ENCODE measurements around the gene CTNND2.
"Not testable (repeated sequence)": the region's sequence is repeated elsewhere in the genome, so short reads cannot be mapped to it uniquely, and the experiment has no call there.

CTNND2 gene

DNA sequence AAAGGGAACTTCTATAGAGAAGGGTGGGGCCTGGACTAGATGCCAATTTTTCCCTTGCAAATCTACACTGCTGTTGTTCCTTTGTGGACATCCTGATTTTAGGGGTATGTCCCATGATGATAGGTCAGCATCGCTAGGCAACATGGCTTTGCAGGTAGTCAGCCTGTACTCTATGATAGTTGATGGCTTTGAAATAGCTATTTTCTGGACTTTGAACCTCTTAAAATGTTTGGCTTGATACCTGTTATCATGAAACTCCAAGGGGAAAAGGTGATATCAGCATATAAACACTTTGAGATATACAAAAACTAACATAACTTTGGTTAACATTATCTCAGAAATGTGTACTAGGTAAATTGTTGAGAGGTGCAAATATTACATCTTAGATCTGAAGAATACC, 533.2 kb downstream of the CTNND2 start:
- no peak for DNase-seq

DNA sequence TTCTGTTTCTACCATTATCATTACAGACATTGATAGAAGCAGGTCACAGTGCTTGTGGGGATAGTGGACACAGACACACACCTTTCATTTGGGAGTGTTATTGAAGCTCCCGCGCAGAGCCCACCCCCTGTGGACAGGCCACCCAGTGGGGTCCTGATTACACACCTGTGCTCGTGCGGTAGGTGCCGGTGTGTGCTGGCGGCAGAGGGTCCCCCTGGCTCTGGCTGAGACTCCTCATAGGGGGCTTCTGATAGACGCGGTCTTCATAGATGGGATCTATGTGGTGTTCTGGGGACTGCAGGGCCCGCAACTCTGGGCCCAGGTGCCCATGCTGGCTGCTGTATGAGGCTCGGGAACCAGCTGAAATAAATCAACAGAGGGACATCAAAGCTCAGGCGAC, 539.7 kb downstream of the CTNND2 start:
- no peak for DNase-seq

DNA sequence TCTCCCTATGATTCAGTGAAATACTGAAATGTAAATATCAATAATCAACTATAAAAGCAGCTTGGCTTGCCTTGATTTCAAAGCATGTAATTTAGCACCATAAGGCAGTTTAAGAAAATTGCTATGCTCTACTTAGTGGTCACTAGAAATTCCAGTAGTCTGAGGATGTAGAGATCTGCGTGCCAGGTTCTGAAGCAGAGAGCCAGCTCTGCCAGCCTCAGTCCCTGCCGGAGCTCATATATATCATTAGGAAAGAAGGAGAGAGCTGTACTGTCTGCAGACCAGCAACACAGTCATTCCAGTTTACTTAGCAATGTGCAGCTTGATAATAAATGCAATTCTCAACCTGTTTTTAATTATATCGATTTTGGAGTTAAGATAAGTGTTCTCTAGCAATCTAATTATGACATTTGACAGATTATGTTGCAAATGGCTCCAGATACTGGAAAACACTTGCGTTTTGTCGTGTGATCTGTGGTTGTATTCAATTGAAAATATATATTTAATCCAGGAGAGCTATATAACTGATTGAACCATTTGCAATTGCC, 540.5 kb downstream of the CTNND2 start:
- DNase-seq: no peak

DNA sequence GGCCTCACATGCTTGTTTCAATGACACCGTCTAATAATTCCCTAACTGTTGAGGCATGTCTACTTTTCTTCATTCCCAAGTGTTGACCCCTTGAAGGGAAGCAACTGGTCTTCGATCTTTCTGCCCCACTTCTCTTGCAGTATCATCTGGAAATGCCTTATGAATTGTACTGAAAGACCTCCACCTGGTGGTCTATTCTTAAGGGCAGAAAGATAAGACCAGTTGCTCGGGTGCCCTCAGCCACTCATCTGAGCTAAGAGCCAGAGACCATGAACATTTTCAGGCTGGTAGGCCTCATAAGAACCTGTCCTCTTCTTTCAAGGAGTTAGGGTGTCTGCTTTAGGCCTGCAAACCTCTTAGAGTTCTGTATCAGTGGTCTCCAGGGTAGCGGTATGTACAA, 542.5 kb downstream of the CTNND2 start:
- no peak for DNase-seq

DNA sequence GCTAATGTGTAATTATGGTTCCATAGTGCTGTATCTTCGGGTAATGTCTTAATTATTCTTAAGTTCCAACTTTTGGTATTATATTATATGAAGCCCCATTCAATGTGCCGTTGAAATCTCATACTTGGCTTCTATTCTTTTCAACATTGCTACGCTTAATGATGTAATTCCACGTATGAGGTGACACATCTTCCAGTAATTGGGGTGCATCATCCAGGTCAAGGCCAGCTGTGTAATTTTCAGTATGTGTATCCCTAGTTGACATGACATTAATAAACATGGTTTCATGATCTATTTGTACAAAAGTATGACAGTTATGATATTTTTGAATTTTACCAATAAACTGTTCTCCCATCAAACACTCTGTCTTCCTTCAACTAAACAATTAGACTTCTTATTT, 546.3 kb downstream of the CTNND2 start:
- no peak for DNase-seq

DNA sequence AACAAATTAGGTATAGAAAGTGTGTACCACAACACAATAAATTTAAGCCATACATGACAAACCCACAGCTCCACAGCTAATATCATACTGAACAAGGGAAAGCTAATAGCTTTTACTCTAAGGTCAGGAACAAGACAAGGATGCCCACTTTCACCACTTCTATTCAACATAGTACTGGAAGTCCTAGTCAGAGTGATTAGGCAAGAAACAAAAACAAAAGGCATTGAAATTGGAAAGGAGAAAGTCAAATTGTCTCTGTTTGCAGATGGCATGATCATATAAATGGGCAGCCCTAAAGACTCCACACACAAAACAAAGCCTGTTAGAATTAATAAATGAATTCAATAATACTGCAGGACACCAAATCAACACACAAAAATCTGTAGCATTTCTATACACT, 548.8 kb downstream of the CTNND2 start:
- DNase-seq: peak; percentile 62

DNA sequence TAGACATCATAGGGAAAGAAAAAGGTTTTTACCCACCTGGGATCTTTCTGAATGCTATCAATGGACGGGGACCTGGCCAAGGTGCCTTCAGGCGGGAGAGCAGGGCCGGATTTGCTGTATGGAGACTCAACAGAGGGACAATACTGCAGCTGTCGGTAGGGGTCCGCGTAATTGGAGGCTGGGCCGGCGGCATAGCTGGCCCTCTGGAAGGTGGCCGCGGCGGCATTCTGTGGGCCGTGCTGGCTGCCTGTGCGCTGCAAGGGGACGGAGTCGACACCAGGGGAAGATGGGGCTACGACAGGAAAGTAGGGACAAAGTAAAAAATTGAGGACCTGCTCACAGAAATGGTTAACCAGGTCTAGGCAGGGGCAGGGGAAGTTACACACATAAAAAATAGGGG, 557.9 kb downstream of the CTNND2 start:
- DNase-seq: no peak

DNA sequence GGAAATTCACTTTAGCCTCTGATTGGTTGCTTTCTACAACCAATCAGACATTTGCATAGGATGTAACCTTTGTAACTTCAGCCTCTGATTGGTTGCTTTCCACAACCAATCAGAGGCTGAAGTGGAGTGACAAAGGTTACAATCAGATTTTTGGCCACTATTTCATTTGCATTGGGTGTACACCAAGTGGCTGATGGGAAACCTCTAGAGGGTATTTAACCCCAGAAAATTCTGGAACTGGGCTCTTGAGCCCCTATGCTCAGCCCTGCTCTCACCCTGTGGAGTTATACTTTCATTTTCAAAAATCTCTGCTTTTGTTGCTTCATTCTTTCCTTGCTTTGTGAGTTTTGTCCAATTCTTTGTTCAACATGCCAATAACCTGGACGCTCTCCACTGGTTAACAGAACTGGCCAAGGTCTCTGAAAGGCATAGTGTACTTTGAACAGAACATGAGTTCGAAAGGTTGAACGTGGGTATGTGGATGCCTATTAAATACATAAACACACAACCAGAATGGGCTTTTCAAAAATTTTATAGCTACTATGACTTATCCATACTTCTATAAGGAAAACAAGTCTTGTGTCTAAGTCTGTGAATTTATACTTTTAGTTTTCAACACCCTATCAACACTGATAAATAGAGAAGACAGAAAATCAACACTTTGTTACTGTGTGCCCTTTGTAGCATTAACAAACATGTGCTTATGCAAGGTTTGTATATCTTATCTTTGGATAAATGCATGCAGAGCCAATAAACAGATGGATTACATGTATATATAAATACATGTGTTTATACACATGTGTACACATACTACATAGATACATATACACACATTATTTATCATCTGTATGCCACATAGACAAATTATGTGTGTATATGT, 568.1 kb downstream of the CTNND2 start:
- DNase-seq: no peak

DNA sequence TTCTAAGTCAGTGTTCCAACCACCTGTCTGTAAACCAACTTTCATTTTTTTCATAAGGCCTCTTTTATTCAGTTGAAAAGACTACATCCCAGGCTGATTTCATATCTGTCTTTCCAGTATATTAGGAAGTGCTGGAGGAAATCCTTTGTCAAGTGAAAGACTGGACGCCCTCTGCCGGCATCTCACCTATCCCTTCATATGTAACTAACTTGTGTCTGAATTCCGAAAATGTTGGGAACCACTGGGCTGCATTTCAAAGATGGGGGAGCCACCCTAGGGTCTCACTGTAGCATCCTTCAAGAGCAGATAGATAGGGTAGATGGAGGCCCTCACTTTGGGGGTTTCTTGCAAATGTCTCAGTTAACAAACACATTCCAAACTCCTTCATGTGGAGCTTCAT, 569.8 kb downstream of the CTNND2 start:
- no peak for DNase-seq

DNA sequence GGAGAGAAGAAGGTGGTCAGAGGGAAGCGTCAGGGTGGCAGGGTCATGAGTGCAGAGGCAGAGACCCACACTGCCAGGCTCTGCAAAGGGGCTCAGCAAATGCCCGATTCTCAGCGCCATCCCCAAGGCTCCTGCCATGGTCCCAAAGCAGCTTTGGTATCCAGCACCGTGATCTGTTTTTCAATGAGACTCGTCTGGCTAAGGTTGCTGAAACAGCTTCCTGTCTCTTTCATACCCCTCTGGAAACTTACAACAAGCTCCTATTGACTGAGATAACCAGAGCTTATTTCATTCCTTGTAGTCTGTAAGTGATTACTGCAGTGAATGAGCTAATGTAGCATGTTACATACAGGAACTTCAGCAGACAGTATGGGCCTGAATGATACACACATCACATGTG, 574.6 kb downstream of the CTNND2 start:
- DNase-seq: peak; percentile 26

DNA sequence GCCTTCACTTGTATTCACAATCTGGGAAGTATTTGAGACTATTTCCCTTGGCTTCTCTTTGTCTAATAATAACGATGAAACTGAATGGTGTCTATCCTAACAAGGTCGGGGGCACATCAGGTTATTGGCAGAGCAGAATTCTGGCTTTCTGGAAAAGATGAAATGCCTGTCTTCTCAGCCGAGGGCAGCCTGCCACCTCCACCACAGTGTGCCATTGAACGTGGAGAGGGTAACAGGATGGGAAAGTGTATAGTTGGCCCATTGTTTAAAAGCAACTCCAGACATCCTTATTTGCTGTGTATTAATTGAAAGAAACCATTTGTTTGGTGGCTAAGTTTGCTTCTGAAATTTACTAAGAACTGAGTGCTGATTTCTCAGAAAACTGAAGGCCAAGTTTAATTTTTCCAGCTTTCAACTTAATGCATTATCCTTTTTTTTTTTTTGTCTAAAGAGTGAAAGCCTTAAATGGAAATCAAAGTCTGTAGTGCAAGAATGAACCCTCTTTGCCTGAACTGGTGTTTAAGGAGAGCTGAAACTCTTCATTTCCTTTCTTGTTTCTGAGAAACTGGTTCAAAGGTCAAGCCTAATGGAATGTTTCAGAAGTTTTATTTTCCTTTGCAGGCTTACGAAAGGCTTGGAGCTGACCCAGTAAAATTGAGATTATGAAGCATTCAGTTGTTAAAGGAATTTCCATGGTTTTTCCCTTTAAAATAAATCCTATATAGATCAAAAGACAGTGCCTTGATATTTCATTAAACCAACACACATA, 579.5 kb downstream of the CTNND2 start:
- peak; percentile 31 for DNase-seq

DNA sequence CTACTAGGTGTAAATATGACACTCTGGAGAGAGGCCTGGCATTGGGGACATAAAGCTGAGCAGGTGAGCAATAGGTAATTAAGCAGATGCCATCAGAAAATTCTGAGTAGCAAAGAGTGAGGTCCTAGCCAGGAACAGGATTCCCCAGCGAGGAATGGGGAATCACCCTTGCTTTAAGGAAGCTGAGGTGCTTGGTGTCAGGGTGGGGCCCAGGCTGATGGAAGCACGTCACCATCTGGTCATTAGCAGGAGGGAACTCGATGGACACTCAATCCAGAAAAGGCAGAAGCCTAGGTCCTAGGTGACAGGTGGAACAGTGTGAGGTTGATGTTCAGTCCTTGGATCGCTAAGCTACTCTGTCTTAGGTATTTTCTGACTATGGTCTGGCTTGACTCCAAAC, 580.5 kb downstream of the CTNND2 start:
- no peak for DNase-seq

DNA sequence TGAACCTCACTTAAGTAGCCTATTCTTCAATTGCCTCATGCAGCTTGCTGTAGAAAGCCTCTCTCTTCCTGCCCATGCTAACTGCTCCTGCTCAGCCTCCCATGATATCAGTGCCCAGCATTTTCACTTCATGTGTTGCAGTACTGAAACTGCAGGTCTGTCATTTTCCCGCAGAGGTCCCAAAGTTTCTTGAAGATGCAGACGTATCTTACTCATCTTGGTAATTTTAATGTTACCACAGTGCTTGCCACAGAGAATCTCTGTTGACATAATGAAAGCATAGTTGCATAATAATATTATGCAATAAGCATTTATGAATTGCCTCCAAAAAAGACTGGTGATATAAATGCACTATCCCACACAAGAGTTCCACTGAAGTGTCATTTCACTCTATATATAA, 582.1 kb downstream of the CTNND2 start:
- DNase-seq: no peak

DNA sequence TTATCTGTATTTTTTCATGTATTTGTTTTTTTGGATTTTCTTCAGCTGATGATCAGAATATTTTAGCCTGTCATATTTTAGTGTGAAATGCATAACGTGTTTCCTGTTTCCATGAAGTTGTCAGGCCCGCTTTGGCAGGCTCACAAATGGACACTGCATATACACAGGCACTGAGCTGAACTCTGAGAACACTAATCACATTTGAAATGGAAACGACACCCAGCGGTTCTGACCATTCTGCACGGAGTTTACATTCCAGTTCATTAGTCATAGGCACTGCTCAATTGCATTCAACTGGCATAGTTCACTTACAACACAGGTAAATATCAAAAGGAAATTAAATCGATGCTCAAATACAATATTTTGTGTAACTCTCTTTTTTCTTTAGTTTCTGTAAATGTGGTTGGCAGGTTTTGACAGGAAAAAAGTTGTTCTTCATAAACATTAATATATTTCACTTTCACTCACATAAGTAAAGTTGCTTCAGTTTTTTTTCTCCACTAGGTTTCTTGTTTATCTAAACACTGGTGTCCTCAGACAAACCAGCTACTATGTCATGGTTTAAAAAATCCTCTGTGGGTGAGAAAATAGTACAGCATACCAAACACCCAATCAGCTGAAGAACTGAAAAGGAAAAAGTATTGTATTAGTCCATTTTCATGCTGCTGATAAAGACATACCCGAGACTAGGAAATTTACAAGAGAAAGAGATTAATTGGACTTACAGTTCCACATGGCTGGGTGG, 584.2 kb downstream of the CTNND2 start:
- DNase-seq: no peak

DNA sequence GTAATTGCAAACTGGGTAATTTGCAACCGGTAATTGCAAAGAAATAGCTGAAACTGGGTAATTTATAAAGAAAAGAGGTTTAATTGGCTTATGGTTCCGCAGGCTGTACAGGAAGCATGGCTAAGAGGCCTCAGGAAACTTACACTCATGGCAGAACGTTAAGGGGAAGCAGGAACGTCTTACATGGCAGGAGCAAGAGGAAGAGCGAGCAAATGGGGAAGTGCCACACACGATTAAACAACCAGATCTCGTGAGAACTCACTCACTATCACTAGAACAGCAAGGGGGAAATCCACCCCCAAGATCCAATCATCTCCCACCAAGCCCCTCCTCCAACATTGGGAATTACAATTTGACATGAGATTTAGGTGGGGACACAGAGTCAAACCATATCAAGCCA, 590.6 kb downstream of the CTNND2 start:
- DNase-seq: not testable (repeated sequence)

DNA sequence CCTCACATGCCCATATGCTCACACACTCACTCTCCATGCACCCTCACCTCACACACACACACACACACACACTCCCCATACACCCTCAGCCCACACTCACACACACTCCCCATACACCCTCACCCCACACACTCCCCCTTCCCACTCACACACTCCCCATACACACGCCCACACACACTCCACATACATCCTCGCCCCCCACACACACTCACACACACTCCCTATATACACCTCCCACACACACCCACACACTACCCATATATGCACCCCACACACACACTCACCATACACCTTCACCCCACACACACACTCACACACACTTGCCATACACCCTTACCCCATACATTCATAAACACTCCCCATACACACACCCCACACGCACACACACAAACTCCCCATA, 592.5 kb downstream of the CTNND2 start:
- no peak for DNase-seq

DNA sequence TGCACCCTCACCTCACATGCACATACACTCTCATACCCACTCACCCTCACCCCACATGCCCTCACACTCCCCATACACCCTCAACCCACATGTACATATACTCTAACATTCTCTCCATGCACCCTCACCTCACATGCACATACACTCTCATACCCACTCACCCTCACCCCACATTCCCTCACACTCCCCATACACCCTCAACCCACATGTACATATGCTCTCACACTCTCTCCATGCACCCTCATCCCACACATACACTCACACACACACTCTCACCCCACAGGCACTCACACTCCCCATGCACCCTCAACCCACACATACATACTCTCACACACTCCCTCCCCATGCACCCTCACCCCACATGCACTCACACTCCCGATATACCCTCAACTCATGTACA, 593.0 kb downstream of the CTNND2 start:
- no peak for DNase-seq

DNA sequence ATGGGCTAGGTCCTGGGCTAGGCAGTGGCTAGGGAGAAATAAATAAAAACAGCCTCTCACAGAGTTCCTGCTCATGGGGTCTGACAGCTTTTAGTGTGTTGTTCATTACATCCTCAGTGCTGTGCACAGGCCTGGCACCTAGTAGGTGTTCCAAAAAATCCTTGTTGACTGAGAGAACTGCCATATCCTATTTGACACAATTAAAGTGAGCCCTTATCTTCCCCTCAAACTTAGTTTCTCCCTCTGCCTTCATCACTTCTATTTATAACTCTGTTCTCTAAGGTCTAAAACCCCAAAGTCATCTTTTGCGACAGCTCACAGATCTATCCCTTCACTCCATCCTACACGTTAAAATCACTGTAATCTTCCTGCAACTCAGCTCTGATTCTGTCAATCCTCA, 594.1 kb downstream of the CTNND2 start:
- DNase-seq: no peak

DNA sequence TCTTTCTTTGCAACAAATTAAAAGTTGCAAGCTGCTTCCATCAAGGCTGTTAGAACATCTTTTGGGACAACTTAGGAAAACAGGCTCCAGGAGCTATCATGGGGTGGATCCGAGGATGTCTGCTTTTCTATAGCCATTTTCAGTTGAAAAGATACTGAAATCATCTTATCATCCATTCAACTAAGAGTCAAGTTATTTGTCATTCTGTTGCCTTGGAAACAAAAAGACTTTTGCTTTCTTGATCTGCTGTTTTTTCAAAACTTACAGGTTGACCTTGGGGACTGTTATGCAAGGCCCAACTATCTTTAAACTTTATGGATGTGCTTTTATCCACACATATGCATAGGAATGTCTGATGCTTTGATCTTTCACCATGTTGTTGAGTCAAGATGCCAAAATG, 597.9 kb downstream of the CTNND2 start:
- no peak for DNase-seq

DNA sequence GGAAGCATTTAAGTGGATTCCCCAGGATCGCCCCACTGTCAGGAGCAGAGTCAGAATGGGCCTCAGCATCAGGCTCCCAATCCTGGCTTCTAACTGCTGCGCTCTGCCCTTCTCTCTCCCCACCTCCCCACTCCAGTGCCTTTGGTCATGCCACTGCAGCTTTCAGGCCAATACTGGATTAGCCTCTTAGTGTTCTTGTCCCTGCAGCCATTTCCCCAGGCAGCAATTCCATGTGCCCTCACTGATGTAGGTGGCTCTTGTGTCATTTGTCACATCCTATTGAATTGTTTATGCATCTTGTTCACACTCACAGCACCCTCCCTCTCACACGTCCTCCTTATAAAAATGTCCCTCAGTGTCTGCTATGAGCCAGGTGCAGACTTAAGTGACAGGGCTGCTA, 599.0 kb downstream of the CTNND2 start:
- DNase-seq: no peak

DNA sequence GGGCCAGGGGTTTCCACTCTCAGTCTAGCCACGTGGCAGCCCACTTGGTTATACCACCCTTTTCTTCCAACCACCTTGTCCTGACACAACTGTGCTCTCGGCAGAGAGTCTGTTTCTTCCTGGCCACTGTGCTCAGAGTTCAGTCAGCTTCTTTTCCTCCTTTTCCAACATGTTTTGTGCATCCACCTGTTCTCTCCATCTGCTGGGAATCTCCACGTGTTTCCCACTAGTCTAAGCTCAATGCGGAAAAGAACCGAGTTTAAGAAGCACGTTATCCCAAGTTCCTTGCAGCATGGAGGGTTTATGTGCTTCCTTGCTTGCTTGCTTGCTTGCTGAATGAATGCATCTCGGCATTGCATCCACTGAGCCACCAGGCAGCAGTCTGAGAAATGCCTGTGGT, 599.6 kb downstream of the CTNND2 start:
- DNase-seq: no peak

DNA sequence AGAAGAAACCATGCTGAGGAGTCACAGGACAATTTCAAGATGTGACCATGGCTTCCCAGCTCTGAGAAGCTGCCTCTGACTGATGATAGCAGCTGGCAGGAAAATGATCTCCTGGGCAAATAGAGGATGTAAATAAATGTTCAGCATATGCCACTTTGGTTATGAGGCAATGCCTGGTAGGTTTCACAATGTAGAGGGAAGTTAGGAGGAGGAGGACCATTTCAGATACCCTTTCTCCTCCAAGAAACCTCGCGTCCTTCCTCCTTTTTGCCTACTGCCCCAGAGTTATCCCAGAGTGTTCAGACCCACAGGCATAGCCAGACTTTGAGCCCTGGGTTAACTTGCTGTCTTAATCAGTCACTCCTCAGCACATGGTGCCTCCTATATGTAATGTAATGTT, 601.6 kb downstream of the CTNND2 start:
- peak; percentile 39 for DNase-seq

DNA sequence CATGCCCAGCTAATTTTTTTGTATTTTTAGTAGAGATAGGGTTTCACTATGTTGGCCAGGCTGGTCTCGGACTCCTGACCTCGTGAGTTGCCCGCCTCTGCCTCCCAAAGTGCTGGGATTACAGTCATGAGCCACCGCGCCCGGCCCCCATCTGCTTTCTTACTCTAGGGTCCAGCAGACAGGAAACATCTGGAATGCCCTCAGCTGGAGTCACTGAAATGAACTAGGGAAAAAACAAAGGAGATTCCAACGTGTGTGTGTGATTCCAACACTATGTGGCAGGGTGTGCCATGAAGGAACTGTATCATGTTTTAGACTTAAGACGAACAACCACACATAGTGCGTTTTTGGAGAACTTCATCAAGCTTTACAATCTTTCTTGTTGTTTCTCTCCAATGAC, 603.1 kb downstream of the CTNND2 start:
- no peak for DNase-seq

All from midbrain (tissue), 1 donor.